Smooth muscle cell (in vitro differentiated cells): ENCODE results near the gene FGFR1OP2. TPM values are rescaled to one million over a fixed set of nuclear protein-coding genes. Genes with fewer than 3 reads are reported as not detected.

Experiments used
- DNase-seq: peaks from one replicate; lab custom pipeline; 2025; ENCODE audit not compliant: unreplicated experiment; lab: John Stamatoyannopoulos, UW
- H2AFZ ChIP-seq: fragments of 200-600 bp; sonication (generic); 2 replicates; pipeline ENCODE4 v1.6.0; 2016; ENCODE audit warnings: antibody characterized with exemption, low read depth, mild to moderate bottlenecking
- H3F3A ChIP-seq: fragments of 200-600 bp; sonication (generic); 2 replicates; pipeline ENCODE4 v1.6.0; 2017; ENCODE audit warnings: antibody characterized with exemption, low read depth
- H3K27ac ChIP-seq: fragments of 200-600 bp; sonication (generic); 2 replicates; pipeline ENCODE4 v1.5.1; 2016; ENCODE audit warnings: low read depth, mild to moderate bottlenecking
- H3K27me3 ChIP-seq: fragments of 200-600 bp; sonication (generic); 2 replicates; pipeline ENCODE4 v1.6.1; 2016; ENCODE audit warnings: low read depth, mild to moderate bottlenecking
- H3K36me3 ChIP-seq: fragments of 200-600 bp; sonication (generic); 2 replicates; pipeline ENCODE4 v1.5.1; 2016; ENCODE audit warnings: low read depth
- H3K4me1 ChIP-seq: fragments of 200-600 bp; sonication (generic); 2 replicates; pipeline ENCODE4 v1.5.1; 2016; ENCODE audit warnings: low read depth
- H3K4me2 ChIP-seq: fragments of 200-600 bp; sonication (generic); 2 replicates; pipeline ENCODE4 v1.6.0; 2016; ENCODE audit warnings: mild to moderate bottlenecking
- H3K4me3 ChIP-seq: fragments of 200-600 bp; sonication (generic); 2 replicates; pipeline ENCODE4 v1.5.1; 2016; ENCODE audit warnings: mild to moderate bottlenecking
- H3K79me2 ChIP-seq: fragments of 200-600 bp; sonication (generic); 2 replicates; pipeline ENCODE4 v1.6.0; 2016; ENCODE audit warnings: low read depth, mild to moderate bottlenecking
- H3K9ac ChIP-seq: fragments of 200-600 bp; sonication (generic); 2 replicates; pipeline ENCODE4 v1.6.0; 2016; ENCODE audit warnings: low read depth
- H3K9me3 ChIP-seq: fragments of 200-600 bp; sonication (generic); replicated peaks from 2 replicates; pipeline ENCODE4 v1.5.1; 2016; ENCODE audit warnings: low read depth
- H4K20me1 ChIP-seq: fragments of 200-600 bp; sonication (generic); 2 replicates; pipeline ENCODE4 v1.6.0; 2016; ENCODE audit warnings: low read depth
- CTCF ChIP-seq: fragments of 200-600 bp; sonication (generic); IDR thresholded peaks from 2 replicates; pipeline ENCODE4 v1.5.1; 2017; ENCODE audit warnings: borderline replicate concordance, mild to moderate bottlenecking, antibody characterized with exemption; ENCODE audit not compliant: insufficient read depth, poor library complexity, severe bottlenecking
- WGBS: methylation state at CpG from one replicate; pipeline ENCODE4 v1.1.7; 2016; ENCODE audit warnings: low lambda C conversion rate; 5-methylcytosine and 5-hydroxymethylcytosine counted together
- polyA plus RNA-seq: library from polyadenylated mRNA; unstranded; fragments of >200 nt; fragmentation: Nextera tagmentation; extraction: Ambion mirVana; gene quantifications from 2 replicates; pipeline ENCODE4 v1.2.1, GENCODE V29; 2016
- total RNA-seq: library from RNA; depleted of rRNA; stranded (reverse); fragments of >200 nt; gene quantifications from 2 replicates; pipeline ENCODE4 v1.2.3, GENCODE V29; 2014

FGFR1OP2 gene
- total and polyA plus RNA-seq, 2 experiments from 2014 or later = 28.4 to 53.5 TPM

GRCh38 chr12:26991826-26992225, 53.6 kb downstream of the FGFR1OP2 start:
- no peaks in the 10 kb centered on the region for H3F3A ChIP-seq
- peaks cover 10% of the 10 kb centered on the region for H3K36me3 ChIP-seq
- H3K4me1 ChIP-seq = no peaks in the 10 kb centered on the region
- no peak overlapping the region for H2AFZ ChIP-seq
- no peak overlapping the region for H3K9ac ChIP-seq
- 98% methylated on average over 4 of the region's 4 CpGs for WGBS
- H3K4me2 ChIP-seq = no peak overlapping the region
- H3K4me3 ChIP-seq = no peak overlapping the region
- H3K9me3 ChIP-seq = no peaks in the 10 kb centered on the region
- no peak overlapping the region for H3K27ac ChIP-seq
- peaks cover 5% of the 10 kb centered on the region for H4K20me1 ChIP-seq
- no peaks in the 10 kb centered on the region for H3K27me3 ChIP-seq
- no peaks in the 10 kb centered on the region for H3K79me2 ChIP-seq
- DNase-seq = no peak
- TF ChIP-seq CTCF = no peak

- no peak for DNase-seq
- 93% methylated on average over 1 of the region's 1 CpG for WGBS
- no peak overlapping the region for H3K4me2 ChIP-seq
- no peak overlapping the region for H3K9ac ChIP-seq
- no peak overlapping the region for H2AFZ ChIP-seq
- no peak overlapping the region for H3K4me3 ChIP-seq
- H3K79me2 ChIP-seq = no peaks in the 10 kb centered on the region
- H3K4me1 ChIP-seq = no peaks in the 10 kb centered on the region
- no peaks in the 10 kb centered on the region for H3K27me3 ChIP-seq
- no peaks in the 10 kb centered on the region for H3F3A ChIP-seq
- H3K9me3 ChIP-seq = no peaks in the 10 kb centered on the region
- H3K27ac ChIP-seq = no peak overlapping the region
- no peak for TF ChIP-seq CTCF
- H4K20me1 ChIP-seq = peaks cover 5% of the 10 kb centered on the region
- H3K36me3 ChIP-seq = peaks cover 4% of the 10 kb centered on the region
Measured at GRCh38 chr12:26994109-26994508, 55.8 kb downstream of the FGFR1OP2 start.

DNA sequence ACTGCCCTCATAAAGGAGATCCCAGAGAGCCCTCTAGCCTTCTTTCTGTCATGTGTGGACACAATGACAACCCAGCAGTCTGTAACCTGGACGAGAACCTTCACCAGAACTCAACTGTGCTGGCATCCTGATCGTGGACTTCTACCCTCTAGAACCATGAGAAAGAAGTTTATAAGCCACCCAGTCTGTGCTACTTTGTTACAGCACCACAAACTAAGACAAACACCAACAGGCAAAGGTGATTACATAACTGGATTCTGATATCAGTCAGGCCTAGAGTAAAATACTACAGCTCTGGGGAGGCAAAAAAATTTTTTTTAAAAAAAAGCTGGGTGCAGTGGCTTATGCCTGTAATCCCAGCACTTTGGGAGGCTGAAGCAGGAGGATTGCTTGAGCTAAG, 57.4 kb downstream of the FGFR1OP2 start:
- Histone ChIP-seq H3K9ac (no peak overlapping the region), H3K4me2 (no peak overlapping the region), H3K4me1 (no peaks in the 10 kb centered on the region), H2AFZ (no peak overlapping the region), H3K9me3 (no peaks in the 10 kb centered on the region), H3K4me3 (no peak overlapping the region), H3K36me3 (peaks cover 4% of the 10 kb centered on the region), H3K27ac (no peak overlapping the region), H3F3A (no peaks in the 10 kb centered on the region), H4K20me1 (peaks cover 19% of the 10 kb centered on the region), H3K27me3 (no peaks in the 10 kb centered on the region), H3K79me2 (no peaks in the 10 kb centered on the region)
- TF ChIP-seq CTCF = no peak
- DNase-seq = no peak
- WGBS = 94% methylated on average over 2 of the region's 2 CpGs

DNA sequence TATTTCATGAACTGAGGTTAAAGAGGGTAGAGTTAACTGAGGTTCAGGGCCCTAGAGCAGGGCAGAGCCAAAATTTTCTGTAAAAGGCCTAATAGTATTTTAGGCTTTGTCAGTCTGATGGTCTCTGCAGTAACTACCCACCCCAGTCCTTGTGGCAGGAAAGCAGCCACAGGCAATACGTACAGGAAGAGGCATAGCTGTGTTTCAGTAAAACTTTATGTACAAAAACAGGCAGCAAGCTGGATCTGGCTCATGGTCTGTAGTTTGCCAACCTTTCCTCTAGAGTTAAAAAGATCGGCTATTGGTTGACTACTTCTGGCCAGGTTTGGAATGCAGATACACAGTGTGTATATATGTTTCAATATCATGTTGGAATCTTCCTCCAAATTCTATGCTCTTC, 58.7 kb downstream of the FGFR1OP2 start:
- H3K9ac ChIP-seq = no peak overlapping the region
- H2AFZ ChIP-seq = no peak overlapping the region
- no peak for DNase-seq
- H3K4me2 ChIP-seq = no peak overlapping the region
- peaks cover 3% of the 10 kb centered on the region for H3K79me2 ChIP-seq
- H3K4me3 ChIP-seq = no peak overlapping the region
- no peaks in the 10 kb centered on the region for H3K27me3 ChIP-seq
- no peaks in the 10 kb centered on the region for H3F3A ChIP-seq
- no peaks in the 10 kb centered on the region for H3K36me3 ChIP-seq
- H3K9me3 ChIP-seq = no peaks in the 10 kb centered on the region
- WGBS = 100% methylated on average over 2 of the region's 2 CpGs
- H3K4me1 ChIP-seq = no peaks in the 10 kb centered on the region
- no peak overlapping the region for H3K27ac ChIP-seq
- no peak for TF ChIP-seq CTCF
- peaks cover 30% of the 10 kb centered on the region for H4K20me1 ChIP-seq
